PC-9 (cell line): ENCODE results near the gene CD44.

ENCODE experiments used
- CTCF ChIP-seq: fragments of 200-600 bp; sonication (generic); conservative IDR thresholded peaks from 2 replicates; pipeline ENCODE4 v1.6.1; 2017; ENCODE audit warnings: mixed run types, antibody characterized with exemption, mild to moderate bottlenecking, moderate library complexity
- EZH2 ChIP-seq: fragments of 200-600 bp; sonication (generic); IDR thresholded peaks from 2 replicates; pipeline ENCODE4 v1.8.0; 2017; ENCODE audit warnings: antibody characterized with exemption, low read depth

- TF ChIP-seq CTCF = no peak
- TF ChIP-seq EZH2 = no peak
Observed at GRCh38 chr11:35192347-35192746, 53.4 kb downstream of the CD44 start.
